HEK293T (cell line): ENCODE measurements around the gene PABPC3.

Experiments used
- CTCF ChIA-PET: fragments of 350-600 bp; formaldehyde crosslinking; extraction: SDS; loops from one replicate; lab custom pipeline; 2021; ENCODE audit warnings: antibody characterized with exemption, inconsistent platforms; lab: Yijun Ruan, JAX
- POLR2A ChIA-PET: fragments of 350-600 bp; formaldehyde crosslinking; extraction: SDS; loops from one replicate; lab custom pipeline; 2020; ENCODE audit warnings: antibody characterized with exemption, inconsistent platforms; lab: Yijun Ruan, JAX
- DNase-seq: peaks from one replicate; pipeline ENCODE4 v3.0.0; 2012; ENCODE audit warnings: mixed read lengths; ENCODE audit errors: extremely low spot score
- ARNT ChIP-seq: fragments of 450-650 bp; IDR thresholded peaks from 2 replicates; pipeline ENCODE4 v1.6.1; 2017; ENCODE audit warnings: mild to moderate bottlenecking
- BHLHE40 ChIP-seq: fragments of 450-650 bp; IDR thresholded peaks from 2 replicates; pipeline ENCODE4 v1.6.1; 2016; ENCODE audit warnings: mild to moderate bottlenecking, moderate library complexity, borderline replicate concordance
- CTBP1 ChIP-seq: fragments of 450-650 bp; IDR thresholded peaks from 2 replicates; pipeline ENCODE4 v1.6.1; 2016; ENCODE audit warnings: borderline replicate concordance
- ELF4 ChIP-seq: fragments of 450-650 bp; IDR thresholded peaks from 2 replicates; pipeline ENCODE4 v1.6.1; 2017; ENCODE audit warnings: antibody characterized with exemption
- FOXA1 ChIP-seq: fragments of 450-650 bp; IDR thresholded peaks from 2 replicates; pipeline ENCODE4 v1.6.1; 2016; ENCODE audit warnings: mild to moderate bottlenecking
- FOXK2 ChIP-seq: fragments of 450-650 bp; IDR thresholded peaks from 2 replicates; pipeline ENCODE4 v1.6.1; 2016; ENCODE audit warnings: mild to moderate bottlenecking
- FOXM1 ChIP-seq: fragments of 450-650 bp; IDR thresholded peaks from 2 replicates; pipeline ENCODE4 v1.6.1; 2017; ENCODE audit warnings: mild to moderate bottlenecking, borderline replicate concordance
- HDGF ChIP-seq: fragments of 450-650 bp; IDR thresholded peaks from 2 replicates; pipeline ENCODE4 v1.6.1; 2017; ENCODE audit warnings: antibody characterized with exemption, borderline replicate concordance
- L3MBTL2 ChIP-seq: fragments of 450-650 bp; conservative IDR thresholded peaks from 2 replicates; pipeline ENCODE4 v1.6.1; 2016; ENCODE audit warnings: mild to moderate bottlenecking
- LEF1 ChIP-seq: fragments of 450-650 bp; IDR thresholded peaks from 2 replicates; pipeline ENCODE4 v1.6.1; 2017; ENCODE audit warnings: mild to moderate bottlenecking, borderline replicate concordance
- NFRKB ChIP-seq: fragments of 450-650 bp; IDR thresholded peaks from 2 replicates; pipeline ENCODE4 v1.6.1; 2016; ENCODE audit warnings: mild to moderate bottlenecking, moderate library complexity
- SP1 ChIP-seq: fragments of 450-650 bp; IDR thresholded peaks from 2 replicates; pipeline ENCODE4 v1.6.1; 2017
- SUZ12 ChIP-seq: fragments of 450-650 bp; IDR thresholded peaks from 2 replicates; pipeline ENCODE4 v1.6.1; 2016; ENCODE audit warnings: mild to moderate bottlenecking
- TARDBP ChIP-seq: fragments of 450-650 bp; IDR thresholded peaks from 2 replicates; pipeline ENCODE4 v1.6.1; 2016
- ZNF384 ChIP-seq: fragments of 450-650 bp; IDR thresholded peaks from 2 replicates; pipeline ENCODE4 v1.6.1; 2016
- TF ChIP-seq, protein P1 (sequence below): fragments of 450-650 bp; IDR thresholded peaks from 2 replicates; pipeline ENCODE4 v1.6.1; 2016

Gene PABPC3

DNA sequence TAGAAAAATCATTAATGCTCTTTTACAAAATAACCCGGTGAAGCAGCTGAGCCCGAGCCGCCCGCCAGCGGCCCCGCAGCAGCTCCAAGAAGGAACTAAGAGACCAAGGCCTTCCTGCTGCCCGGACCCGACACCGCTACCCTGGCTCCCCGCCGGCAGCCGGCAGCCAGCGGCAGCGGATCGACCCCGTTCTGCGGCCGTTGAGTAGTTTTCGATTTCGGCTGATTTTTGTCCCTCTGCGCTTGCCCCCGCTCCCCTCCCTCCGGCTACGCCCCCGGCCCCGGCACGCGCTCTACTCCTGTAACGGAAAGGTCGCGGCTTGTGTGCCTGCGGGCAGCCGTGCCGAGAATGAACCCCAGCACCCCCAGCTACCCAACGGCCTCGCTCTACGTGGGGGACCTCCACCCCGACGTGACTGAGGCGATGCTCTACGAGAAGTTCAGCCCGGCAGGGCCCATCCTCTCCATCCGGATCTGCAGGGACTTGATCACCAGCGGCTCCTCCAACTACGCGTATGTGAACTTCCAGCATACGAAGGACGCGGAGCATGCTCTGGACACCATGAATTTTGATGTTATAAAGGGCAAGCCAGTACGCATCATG is at the start of gene PABPC3:
PABPC3 (plus strand) TSS at position 286 of the 603 bp plus-strand sequence; CDS start at position 349, 63 bp downstream.
- ChIA-PET POLR2A (no interaction called here), CTCF (no interaction called here)
- no peak for DNase-seq
- TF ChIP-seq NFRKB (no peak), FOXA1 (no peak), SUZ12 (no peak), FOXM1 (no peak), FOXK2 (no peak), ZNF384 (no peak), HDGF (no peak), LEF1 (no peak), ARNT (no peak), SP1 (no peak), ELF4 (no peak), TARDBP (no peak), CTBP1 (no peak), L3MBTL2 (no peak), BHLHE40 (no peak)
- TF ChIP-seq, protein P1, sequence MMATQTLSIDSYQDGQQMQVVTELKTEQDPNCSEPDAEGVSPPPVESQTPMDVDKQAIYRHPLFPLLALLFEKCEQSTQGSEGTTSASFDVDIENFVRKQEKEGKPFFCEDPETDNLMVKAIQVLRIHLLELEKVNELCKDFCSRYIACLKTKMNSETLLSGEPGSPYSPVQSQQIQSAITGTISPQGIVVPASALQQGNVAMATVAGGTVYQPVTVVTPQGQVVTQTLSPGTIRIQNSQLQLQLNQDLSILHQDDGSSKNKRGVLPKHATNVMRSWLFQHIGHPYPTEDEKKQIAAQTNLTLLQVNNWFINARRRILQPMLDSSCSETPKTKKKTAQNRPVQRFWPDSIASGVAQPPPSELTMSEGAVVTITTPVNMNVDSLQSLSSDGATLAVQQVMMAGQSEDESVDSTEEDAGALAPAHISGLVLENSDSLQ, result no peak

DNA sequence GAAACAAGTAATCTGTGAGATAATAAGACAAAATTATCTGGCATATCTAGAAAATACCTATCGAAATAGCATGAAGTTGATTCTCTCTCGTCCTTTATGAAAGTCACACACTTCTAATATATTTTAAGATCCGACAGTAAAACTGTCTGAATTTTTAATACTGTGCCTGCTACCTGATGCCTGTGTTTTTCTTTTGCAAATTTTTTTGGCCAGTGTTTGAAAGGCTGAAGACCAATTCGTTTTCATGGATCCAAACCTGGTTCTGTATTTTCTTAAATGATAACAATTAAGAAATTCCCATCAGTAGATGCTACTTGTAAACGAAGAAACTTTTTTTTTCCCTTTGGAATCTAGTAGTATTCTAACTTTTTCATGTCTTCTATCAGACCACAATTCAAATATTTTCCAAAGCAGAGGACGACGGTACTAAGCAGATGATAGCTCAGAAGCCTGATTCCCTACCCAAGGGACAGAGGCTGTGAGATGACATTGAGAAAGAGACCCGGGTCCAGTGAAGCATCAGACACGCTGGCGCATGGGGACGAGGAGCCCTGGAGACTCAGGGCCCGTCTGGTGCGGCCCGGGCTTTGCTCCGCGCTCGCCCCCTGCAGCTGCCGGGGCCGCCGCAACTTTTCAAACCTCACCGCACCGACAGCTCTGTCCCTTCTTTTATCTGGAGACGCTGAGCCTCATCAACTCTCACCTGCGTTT is 49.5 kb upstream of the PABPC3 start:
- peak; percentile 36 for DNase-seq
- TF ChIP-seq NFRKB (no peak), SUZ12 (no peak), BHLHE40 (no peak), FOXM1 (no peak), TARDBP (no peak), FOXK2 (no peak), L3MBTL2 (no peak)
- ChIA-PET POLR2A (interaction anchor here (0.6 to 1.3 kb wide), 4 partner anchors 9 to 28 kb away, joined by 3 to 4 read pairs (median 3); no protein-coding TSS in a partner anchor), CTCF (no interaction called here)

DNA sequence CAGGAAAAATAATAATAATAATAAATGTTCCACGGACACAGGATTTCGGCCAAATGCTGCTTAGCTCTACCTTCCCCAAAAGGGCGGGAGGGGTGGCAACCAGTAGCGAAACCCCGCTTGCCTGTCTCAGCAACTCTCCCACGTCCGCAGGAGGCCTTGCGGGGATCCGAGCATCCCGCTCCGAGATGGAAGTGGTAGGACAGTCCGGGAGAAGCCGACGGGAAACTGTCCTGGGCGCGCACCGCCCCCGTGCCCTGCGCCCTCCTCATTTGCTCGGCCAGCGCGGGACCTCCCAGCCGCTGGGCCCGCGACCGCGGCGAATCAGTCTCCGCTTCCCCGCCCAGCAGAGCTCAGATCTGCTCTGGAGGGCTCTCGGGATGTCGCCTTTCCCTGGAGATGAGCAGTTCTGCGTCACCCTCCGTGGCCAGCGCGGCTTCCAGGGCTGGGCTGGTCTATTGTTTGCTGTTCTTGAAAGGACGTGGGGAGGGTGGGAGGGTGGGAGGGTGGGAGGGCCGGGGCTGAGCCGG is 48.9 kb upstream of the PABPC3 start:
- CTCF ChIA-PET, result no interaction called here
- TF ChIP-seq FOXA1 (no peak), L3MBTL2 (peak; percentile 53), ELF4 (no peak)
- POLR2A ChIA-PET, result interaction anchor here (0.6 to 1.3 kb wide), 4 partner anchors 10 to 28 kb away, joined by 3 to 4 read pairs (median 3); no protein-coding TSS in a partner anchor
- DNase-seq, result peak; percentile 46

DNA sequence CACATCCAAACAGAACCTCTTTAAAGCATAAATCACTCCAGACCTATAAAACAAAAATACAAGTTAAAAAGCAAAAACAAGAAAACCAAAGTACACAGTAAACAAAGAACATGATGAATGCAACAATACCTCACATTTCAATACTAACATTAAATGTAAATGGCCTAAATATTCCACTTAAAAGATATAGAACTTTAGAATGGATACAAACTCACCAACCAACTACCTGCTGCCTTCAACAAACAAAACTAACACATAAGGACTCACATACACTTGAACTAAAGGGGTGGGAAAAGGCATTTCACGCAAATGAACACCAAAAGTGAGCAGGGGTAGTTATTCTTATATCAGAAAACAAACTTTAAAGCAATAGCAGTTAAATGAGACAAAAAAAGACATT is 44.9 kb upstream of the PABPC3 start:
- TF ChIP-seq FOXM1 (no peak), CTBP1 (no peak), L3MBTL2 (no peak), NFRKB (no peak), SUZ12 (no peak), BHLHE40 (no peak), LEF1 (no peak), HDGF (no peak), FOXK2 (no peak), ELF4 (no peak), ZNF384 (no peak), ARNT (no peak), TARDBP (no peak), FOXA1 (no peak), SP1 (no peak)
- TF ChIP-seq, protein P1, result no peak
- CTCF ChIA-PET, result no interaction called here
- no peak for DNase-seq
- POLR2A ChIA-PET, result no interaction called here

DNA sequence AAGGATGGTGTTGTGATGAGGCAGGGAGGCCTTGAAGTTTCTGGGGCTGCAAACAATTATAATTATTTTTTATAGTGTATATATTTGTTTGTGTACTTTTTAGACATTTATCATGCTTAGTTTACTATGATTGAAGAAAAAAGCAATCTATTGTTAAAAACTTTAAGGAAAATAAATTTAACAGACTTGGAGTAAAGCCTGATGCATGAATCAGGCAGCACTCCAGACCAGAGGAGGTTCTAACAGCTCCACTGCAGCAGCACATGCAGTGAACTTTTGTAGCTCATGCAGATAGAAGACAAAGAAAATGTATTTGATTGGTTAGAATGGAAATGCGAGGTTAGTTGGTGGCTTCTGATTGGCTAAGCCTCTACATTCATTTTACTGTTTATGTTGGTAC is 36.8 kb upstream of the PABPC3 start:
- CTCF ChIA-PET, result no interaction called here

DNA sequence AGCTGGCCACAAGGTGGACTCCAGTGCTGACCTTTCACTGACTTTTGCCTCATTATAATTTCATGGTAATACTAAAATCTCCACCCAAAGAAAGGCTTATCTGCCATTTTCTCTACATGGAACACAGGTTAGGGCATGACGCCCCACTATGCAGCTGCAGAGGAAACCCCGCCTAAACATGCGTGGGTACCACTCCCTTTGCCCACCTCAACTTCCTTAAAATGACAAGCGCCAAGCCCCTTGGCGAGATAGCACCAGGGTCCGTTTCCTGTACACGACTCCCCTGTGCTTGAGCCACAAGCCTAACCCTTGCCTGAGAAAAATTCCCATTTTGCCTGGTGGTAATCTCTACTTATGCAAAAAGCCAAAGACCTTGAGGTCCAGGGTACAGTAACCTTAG is 36.0 kb upstream of the PABPC3 start:
- DNase-seq, result no peak
- no peak for TF ChIP-seq FOXA1
- no peak for TF ChIP-seq ARNT
- TF ChIP-seq L3MBTL2, result no peak
- no peak for TF ChIP-seq SUZ12
- no peak for TF ChIP-seq ZNF384
- TF ChIP-seq NFRKB, result no peak
- TF ChIP-seq SP1, result no peak
- TF ChIP-seq TARDBP, result no peak
- ChIA-PET CTCF (no interaction called here), POLR2A (no interaction called here)

More for the DNA sequence above, 36.8 kb upstream of the PABPC3 start:
- POLR2A ChIA-PET, result no interaction called here
- TF ChIP-seq, protein P1, result no peak
- no peak for TF ChIP-seq NFRKB
- no peak for TF ChIP-seq SP1
- TF ChIP-seq FOXA1, result no peak
- no peak for DNase-seq
